B cell (primary cell): ENCODE results near the gene SLC9A5.

Experiments used
- EZH2 ChIP-seq: IDR thresholded peaks from 2 replicates; pipeline ENCODE4 v1.6.1; 2012; ENCODE audit warnings: borderline replicate concordance, low read depth, mild to moderate bottlenecking, moderate library complexity, low read length; ENCODE audit not compliant: insufficient read depth, poor library complexity, severe bottlenecking
- TF ChIP-seq, protein P1 (sequence below): fragments of 200-600 bp; IDR thresholded peaks from one replicate; pipeline ENCODE4 v1.8.0; 2022; ENCODE audit warnings: antibody characterized with exemption, mild to moderate bottlenecking

DNA sequence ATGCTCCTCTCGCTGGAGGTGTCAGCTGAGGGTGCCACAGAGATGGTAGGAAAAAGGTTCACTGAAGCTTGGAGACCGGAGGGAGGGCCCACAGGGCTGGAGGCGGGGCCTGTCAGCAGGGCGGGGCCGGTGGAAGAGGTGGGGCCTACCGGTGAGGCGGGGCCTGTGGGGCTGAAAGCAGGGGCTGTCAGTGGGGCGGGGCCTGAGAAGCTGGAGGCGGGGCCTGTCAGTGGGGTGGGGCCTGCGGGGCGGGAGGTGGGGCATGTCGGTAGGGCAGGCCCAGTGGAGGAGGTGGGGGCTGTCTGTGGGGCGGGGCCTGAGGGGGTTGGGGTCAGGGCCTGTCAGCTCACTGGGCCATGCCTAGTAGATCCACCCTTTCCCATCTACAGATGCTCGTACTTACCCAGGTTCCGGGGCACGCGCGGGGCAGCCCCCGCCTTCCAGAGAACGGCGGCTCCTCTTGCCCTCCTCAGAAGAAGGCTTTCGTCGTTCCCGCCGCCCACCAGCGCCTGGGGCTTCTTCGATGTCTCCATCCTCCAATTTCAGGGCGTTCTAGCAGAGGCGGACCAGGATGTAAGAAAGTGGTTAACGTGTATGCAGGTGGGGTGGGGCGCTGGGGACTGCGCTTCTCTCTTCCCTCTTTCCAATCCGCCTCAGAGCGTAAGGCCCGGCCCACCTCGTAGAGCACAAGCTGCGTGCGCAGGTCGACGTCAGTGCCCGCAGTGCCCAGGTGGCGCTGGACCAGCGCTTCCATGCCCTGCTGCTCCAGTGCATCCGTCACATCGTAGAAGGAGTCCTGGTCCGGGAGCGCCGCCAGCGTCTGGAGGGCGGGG, 12.0 kb upstream of the SLC9A5 start:
- TF ChIP-seq, protein P1, sequence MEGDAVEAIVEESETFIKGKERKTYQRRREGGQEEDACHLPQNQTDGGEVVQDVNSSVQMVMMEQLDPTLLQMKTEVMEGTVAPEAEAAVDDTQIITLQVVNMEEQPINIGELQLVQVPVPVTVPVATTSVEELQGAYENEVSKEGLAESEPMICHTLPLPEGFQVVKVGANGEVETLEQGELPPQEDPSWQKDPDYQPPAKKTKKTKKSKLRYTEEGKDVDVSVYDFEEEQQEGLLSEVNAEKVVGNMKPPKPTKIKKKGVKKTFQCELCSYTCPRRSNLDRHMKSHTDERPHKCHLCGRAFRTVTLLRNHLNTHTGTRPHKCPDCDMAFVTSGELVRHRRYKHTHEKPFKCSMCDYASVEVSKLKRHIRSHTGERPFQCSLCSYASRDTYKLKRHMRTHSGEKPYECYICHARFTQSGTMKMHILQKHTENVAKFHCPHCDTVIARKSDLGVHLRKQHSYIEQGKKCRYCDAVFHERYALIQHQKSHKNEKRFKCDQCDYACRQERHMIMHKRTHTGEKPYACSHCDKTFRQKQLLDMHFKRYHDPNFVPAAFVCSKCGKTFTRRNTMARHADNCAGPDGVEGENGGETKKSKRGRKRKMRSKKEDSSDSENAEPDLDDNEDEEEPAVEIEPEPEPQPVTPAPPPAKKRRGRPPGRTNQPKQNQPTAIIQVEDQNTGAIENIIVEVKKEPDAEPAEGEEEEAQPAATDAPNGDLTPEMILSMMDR: no peak
- no peak for TF ChIP-seq EZH2
